ENCODE data around the gene DCLK1.

DNA sequence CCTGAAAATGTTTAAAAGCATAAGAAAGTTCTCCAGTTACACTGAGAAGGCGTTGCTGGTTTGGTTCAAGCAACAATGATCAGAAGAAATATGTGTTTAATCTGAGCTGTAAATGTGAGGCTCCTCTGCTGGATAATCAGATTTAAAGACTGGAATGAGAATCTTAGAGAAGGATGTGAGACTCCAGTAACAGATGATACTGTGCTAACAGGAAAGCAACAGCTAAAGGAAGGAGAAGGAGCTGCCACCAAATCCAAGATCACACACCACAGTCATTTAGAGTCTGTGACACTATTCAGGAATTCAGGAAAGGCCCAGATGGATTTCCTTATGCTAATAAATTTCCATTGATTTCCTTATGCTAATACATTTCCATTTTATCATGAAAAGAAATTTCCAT, 16.9 kb downstream of the DCLK1 start:
- TF ChIP-seq POLR2A (IDR thresholded peaks at IDR 0.05; ENCODE audit: low read length) = no peak
- no peak for TF ChIP-seq GATA1 (IDR thresholded peaks at IDR 0.05; ENCODE audit: low read depth, low read length)

Data from erythroblast (primary cell).